ENCODE measurements around the gene NFS1.

NFS1 gene

DNA sequence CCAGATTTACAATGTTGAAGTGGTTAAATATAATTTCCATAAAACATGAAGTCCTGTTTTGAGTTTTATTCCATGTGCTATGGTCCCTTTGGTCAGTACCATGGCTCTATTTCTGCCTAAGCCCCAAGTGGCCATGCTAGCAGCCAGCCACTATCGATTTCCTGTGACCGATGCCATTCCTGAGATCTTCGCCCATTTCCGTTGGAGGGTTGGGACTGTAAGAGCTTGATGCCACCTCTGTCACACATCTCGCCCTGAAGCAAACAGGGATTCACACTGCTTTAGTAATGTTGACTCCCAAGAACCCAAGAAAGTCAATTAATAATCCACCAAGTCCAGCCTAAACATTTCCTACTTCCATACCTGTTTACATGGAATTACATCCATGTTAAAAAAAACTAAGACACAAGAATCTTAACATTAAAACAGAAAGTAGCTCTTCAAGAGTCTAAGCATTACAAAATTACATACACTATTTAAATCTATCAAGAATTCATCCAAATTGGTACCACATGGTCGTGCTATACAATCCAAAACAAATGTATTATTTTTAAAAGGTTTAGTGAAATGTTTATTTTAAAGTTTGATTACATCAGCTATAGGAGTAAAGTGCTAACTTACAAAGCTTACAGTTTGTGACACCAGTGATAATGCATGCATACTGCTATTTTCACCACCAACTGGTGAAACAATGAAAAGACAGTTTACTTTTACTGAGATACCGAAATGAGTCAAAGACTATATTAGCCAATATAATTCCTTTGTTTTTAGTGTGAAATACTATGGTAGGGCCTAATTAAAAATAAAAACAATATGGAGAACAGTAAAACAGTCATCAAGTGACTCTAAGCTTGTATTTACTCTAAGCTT is 40.4 kb upstream of the NFS1 start:
- H3K36me3 Mint-ChIP-seq (ENCODE audit: low read depth): peaks cover 58% of the 10 kb centered on the region
- H3K4me3 Mint-ChIP-seq: peak overlapping the region; percentile 99
- peaks cover 58% of the 10 kb centered on the region for H3K4me1 Mint-ChIP-seq
- DNase-seq: no peak
- H3K9me3 Mint-ChIP-seq: no peaks in the 10 kb centered on the region
- H3K27ac Mint-ChIP-seq: peak overlapping the region; percentile 78
- TF ChIP-seq, protein P1, sequence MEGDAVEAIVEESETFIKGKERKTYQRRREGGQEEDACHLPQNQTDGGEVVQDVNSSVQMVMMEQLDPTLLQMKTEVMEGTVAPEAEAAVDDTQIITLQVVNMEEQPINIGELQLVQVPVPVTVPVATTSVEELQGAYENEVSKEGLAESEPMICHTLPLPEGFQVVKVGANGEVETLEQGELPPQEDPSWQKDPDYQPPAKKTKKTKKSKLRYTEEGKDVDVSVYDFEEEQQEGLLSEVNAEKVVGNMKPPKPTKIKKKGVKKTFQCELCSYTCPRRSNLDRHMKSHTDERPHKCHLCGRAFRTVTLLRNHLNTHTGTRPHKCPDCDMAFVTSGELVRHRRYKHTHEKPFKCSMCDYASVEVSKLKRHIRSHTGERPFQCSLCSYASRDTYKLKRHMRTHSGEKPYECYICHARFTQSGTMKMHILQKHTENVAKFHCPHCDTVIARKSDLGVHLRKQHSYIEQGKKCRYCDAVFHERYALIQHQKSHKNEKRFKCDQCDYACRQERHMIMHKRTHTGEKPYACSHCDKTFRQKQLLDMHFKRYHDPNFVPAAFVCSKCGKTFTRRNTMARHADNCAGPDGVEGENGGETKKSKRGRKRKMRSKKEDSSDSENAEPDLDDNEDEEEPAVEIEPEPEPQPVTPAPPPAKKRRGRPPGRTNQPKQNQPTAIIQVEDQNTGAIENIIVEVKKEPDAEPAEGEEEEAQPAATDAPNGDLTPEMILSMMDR (IDR thresholded peaks at IDR 0.05): no peak
- peaks cover 5% of the 10 kb centered on the region for H3K27me3 Mint-ChIP-seq (ENCODE audit: low read depth, poor library complexity)

DNA sequence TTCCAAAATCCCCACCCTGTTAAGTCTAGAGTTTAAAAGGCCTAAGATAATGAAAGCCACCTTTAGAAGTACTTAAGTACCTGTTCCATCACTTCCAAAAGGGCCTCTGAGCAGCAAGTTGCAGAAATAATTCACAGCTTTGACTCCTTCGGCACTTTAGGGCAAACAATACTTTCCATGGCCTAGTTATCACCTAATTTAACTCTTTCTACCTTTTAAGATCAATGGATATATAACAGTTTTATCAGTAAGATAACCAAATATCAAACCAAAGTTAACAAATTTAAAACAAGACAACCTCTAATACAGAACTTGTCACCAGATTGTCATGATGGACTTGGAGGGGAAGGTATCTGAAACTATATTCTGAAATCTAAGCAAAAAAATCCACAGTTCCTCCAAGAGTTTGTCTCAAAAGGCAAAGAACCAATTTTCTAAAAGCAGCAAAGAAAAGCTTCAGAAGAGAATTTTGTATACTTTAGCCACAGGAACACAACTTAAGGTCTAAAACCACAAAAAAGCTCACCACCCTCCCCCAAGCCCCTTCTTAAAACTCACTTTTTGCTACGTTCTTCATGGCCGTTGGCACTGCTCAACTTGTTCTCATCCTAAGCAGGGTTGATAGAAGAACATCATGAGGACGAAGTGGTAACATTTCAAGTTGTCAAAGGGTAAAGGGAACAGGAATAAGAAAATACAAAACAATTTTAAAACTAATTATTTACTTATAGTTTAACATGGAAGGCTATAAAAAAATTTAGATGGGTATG is 39.4 kb upstream of the NFS1 start:
- H3K4me3 Mint-ChIP-seq: peak overlapping the region; percentile 35
- TF ChIP-seq, protein P1 (IDR thresholded peaks at IDR 0.05): no peak

DNA sequence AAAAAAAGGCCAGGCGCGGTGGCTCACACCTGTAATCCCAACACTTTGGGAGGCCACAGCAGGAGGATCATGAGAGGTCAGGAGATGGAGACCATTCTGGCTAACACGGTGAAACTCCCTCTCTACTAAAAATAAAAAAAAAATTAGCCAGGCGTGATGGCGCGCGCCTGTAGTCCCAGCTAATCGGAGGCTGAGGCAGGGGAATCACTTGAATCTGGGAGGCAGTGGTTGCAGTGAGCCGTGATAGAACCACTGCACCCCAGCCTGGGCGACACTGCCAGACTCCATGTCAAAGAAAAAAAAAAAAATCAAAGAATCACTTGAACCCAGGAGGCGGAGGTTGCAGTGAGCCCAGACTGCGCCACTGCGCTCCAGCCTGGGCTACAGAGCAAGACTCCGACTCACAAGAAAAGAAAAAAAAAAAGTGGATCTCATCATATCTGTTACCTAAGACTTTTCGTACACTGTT is 38.7 kb upstream of the NFS1 start:
- DNase-seq: no peak
- Mint-ChIP-seq H3K4me3 (peak overlapping the region; percentile 35), H3K27me3 (ENCODE audit: low read depth, poor library complexity) (peaks cover 5% of the 10 kb centered on the region), H3K27ac (no peak overlapping the region), H3K36me3 (ENCODE audit: low read depth) (peaks cover 74% of the 10 kb centered on the region), H3K4me1 (peaks cover 47% of the 10 kb centered on the region), H3K9me3 (no peaks in the 10 kb centered on the region)
- TF ChIP-seq, protein P1 (IDR thresholded peaks at IDR 0.05): no peak

More for the DNA sequence above, 39.4 kb upstream of the NFS1 start:
- no peak for DNase-seq
- Mint-ChIP-seq H3K27ac (no peak overlapping the region), H3K9me3 (no peaks in the 10 kb centered on the region), H3K4me1 (peaks cover 54% of the 10 kb centered on the region), H3K27me3 (ENCODE audit: low read depth, poor library complexity) (peaks cover 5% of the 10 kb centered on the region), H3K36me3 (ENCODE audit: low read depth) (peaks cover 68% of the 10 kb centered on the region)

DNA sequence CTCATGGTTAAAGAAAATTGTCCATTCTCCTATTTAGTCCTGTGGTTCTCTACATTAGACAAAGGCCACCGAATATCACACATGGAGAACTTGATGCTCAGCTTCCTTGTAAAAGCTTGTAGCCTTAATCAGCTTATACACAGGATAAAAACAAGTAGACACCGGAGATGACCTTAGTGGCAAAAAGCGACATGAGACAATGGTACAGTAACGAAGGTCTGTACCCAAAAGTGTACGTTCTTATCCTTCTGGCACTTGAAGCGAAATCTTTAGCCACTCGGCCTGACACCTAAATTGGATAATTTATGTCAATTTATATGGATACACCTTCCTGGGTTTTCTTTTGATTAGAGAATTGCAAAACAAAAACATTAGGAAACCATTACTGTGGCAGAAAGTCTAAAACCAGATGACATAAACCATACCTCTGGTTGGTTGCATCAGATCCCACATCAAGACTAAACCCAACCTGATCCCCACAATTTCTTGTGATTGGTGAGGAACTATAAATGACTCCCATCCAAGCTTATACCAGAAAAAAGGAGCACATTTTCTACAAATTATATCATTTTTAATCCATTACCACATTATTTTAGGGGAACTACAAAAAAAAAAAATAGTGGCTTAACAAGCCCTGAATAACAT is 36.8 kb upstream of the NFS1 start:
- no peak overlapping the region for H3K27ac Mint-ChIP-seq
- peaks cover 82% of the 10 kb centered on the region for H3K36me3 Mint-ChIP-seq (ENCODE audit: low read depth)
- H3K9me3 Mint-ChIP-seq: no peaks in the 10 kb centered on the region
- no peak for DNase-seq
- peaks cover 36% of the 10 kb centered on the region for H3K4me1 Mint-ChIP-seq
- no peaks in the 10 kb centered on the region for H3K27me3 Mint-ChIP-seq (ENCODE audit: low read depth, poor library complexity)
- peak overlapping the region; percentile 7 for H3K4me3 Mint-ChIP-seq
- TF ChIP-seq, protein P1 (IDR thresholded peaks at IDR 0.05): no peak

DNA sequence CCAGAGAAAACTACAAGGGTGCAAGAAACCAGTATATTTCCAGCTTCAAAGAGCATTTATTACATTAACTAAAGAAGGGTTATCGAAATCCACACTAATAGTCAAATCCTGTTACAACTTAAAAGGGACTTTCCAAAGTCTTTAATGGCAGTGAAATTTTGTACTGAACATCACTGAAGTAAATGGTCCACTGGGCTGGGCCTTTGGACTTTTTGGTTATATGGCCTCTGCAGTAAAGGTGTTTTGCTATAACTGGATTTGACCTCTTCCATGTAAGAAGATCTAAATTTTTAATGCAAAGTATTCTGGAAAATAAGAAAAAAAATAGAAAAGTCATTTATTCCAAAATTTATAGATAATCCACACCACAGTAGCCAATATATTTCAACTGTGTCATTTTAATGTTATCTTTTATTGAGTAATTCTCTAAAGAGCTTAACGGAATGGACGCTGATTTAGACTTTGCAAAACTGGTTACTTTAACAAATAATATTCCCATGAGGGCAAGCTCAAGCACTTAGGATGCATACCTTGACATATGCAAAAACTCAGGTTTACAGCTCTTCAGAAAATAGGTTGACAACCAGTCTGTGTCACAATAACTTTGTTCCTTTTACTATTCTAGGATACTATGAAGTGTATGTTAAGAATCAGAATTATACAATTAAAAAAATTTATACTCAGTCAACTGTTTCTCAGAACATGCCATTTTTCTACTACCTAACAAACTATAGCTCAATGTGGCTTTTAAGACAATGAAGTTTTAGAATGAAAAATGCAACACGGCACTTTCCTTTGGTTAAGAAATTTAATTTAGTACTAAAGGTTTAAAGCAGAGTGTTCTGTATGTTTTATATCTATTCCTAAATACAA is 35.9 kb upstream of the NFS1 start:
- TF ChIP-seq, protein P1 (IDR thresholded peaks at IDR 0.05): no peak
- H3K4me3 Mint-ChIP-seq: no peak overlapping the region
- peaks cover 28% of the 10 kb centered on the region for H3K4me1 Mint-ChIP-seq
- H3K9me3 Mint-ChIP-seq: no peaks in the 10 kb centered on the region
- no peaks in the 10 kb centered on the region for H3K27me3 Mint-ChIP-seq (ENCODE audit: low read depth, poor library complexity)
- H3K27ac Mint-ChIP-seq: no peak overlapping the region
- no peak for DNase-seq
- H3K36me3 Mint-ChIP-seq (ENCODE audit: low read depth): peaks cover 81% of the 10 kb centered on the region
